Progenitor cell of endocrine pancreas (in vitro differentiated cells): Measurements from ENCODE around the gene RNASET2. TPM values are rescaled to one million over a fixed set of nuclear protein-coding genes. Genes with fewer than 3 reads are reported as not detected.
"Not testable (repeated sequence)": the region's sequence is repeated elsewhere in the genome, so short reads cannot be mapped to it uniquely, and the experiment has no call there.

Experiments
- DNase-seq: peaks from one replicate; pipeline ENCODE4 v3.0.0; 2021; ENCODE audit warnings: low spot score; ENCODE audit not compliant: unreplicated experiment
- H3K27ac Mint-ChIP-seq: 2 replicates; pipeline ENCODE4 v1.8.0; 2021; ENCODE audit warnings: mild to moderate bottlenecking, moderate library complexity, mixed read lengths
- H3K27me3 Mint-ChIP-seq: 2 replicates; pipeline ENCODE4 v1.8.0; 2021; ENCODE audit warnings: mixed read lengths
- H3K36me3 Mint-ChIP-seq: 2 replicates; pipeline ENCODE4 v1.8.0; 2022; ENCODE audit warnings: mixed read lengths; ENCODE audit not compliant: insufficient read depth
- H3K4me1 Mint-ChIP-seq: 2 replicates; pipeline ENCODE4 v1.8.0; 2021; ENCODE audit warnings: low read depth, mixed read lengths
- H3K4me3 Mint-ChIP-seq: 2 replicates; pipeline ENCODE4 v1.8.0; 2021; ENCODE audit warnings: low read depth, mild to moderate bottlenecking, moderate library complexity, mixed read lengths
- H3K9me3 Mint-ChIP-seq: 2 replicates; pipeline ENCODE4 v1.8.0; 2021; ENCODE audit warnings: low read depth, mixed read lengths
- CTCF ChIP-seq: fragments of 200-600 bp; sonication (generic); IDR thresholded peaks from one replicate; pipeline ENCODE4 v1.5.0; 2021; ENCODE audit warnings: antibody characterized with exemption, mild to moderate bottlenecking; ENCODE audit not compliant: unreplicated experiment
- total RNA-seq: library from RNA; stranded (reverse); gene quantifications from 2 replicates; pipeline ENCODE4 v1.2.1, GENCODE V29; 2021

Gene RNASET2
- total RNA-seq, 1 donor from 2014 or later = 27.9 TPM

GRCh38 chr6:166901626-166902025, 54.7 kb downstream of the RNASET2 start:
- H3K27me3 Mint-ChIP-seq = peaks cover 11% of the 10 kb centered on the region
- no peak for TF ChIP-seq CTCF
- DNase-seq = no peak
- no peaks in the 10 kb centered on the region for H3K4me1 Mint-ChIP-seq
- H3K27ac Mint-ChIP-seq = no peak overlapping the region
- no peak overlapping the region for H3K4me3 Mint-ChIP-seq
- peaks cover 12% of the 10 kb centered on the region for H3K9me3 Mint-ChIP-seq
- peaks cover 3% of the 10 kb centered on the region for H3K36me3 Mint-ChIP-seq

- Mint-ChIP-seq H3K27ac (no peak overlapping the region), H3K4me1 (no peaks in the 10 kb centered on the region), H3K27me3 (peaks cover 11% of the 10 kb centered on the region), H3K36me3 (peaks cover 3% of the 10 kb centered on the region), H3K4me3 (no peak overlapping the region), H3K9me3 (peaks cover 12% of the 10 kb centered on the region)
- TF ChIP-seq CTCF = no peak
- DNase-seq = no peak
Measured at GRCh38 chr6:166900956-166901607, 55.3 kb downstream of the RNASET2 start.

- H3K27me3 Mint-ChIP-seq = peaks cover 11% of the 10 kb centered on the region
- H3K9me3 Mint-ChIP-seq = peaks cover 12% of the 10 kb centered on the region
- H3K4me3 Mint-ChIP-seq = no peak overlapping the region
- H3K4me1 Mint-ChIP-seq = no peaks in the 10 kb centered on the region
- H3K36me3 Mint-ChIP-seq = peaks cover 3% of the 10 kb centered on the region
- H3K27ac Mint-ChIP-seq = no peak overlapping the region
- TF ChIP-seq CTCF = no peak
- no peak for DNase-seq
Measured at GRCh38 chr6:166900130-166900708, 56.1 kb downstream of the RNASET2 start.

- no peak for TF ChIP-seq CTCF
- Mint-ChIP-seq H3K4me1 (peaks cover 5% of the 10 kb centered on the region), H3K27ac (no peak overlapping the region), H3K27me3 (peaks cover 11% of the 10 kb centered on the region), H3K36me3 (peaks cover 3% of the 10 kb centered on the region), H3K9me3 (peaks cover 12% of the 10 kb centered on the region), H3K4me3 (no peak overlapping the region)
- no peak for DNase-seq
Measured at GRCh38 chr6:166898910-166899309, 57.4 kb downstream of the RNASET2 start.

GRCh38 chr6:166894614-166895013, 61.7 kb downstream of the RNASET2 start:
- H3K36me3 Mint-ChIP-seq, H3K4me1 Mint-ChIP-seq, H3K9me3 Mint-ChIP-seq, H3K4me3 Mint-ChIP-seq, H3K27me3 Mint-ChIP-seq, H3K27ac Mint-ChIP-seq, DNase-seq: not testable (repeated sequence)

GRCh38 chr6:166892472-166892871, 63.9 kb downstream of the RNASET2 start:
- H3K27ac Mint-ChIP-seq, H3K4me1 Mint-ChIP-seq, DNase-seq, H3K27me3 Mint-ChIP-seq, H3K36me3 Mint-ChIP-seq, H3K4me3 Mint-ChIP-seq: not testable (repeated sequence)
- peaks cover 13% of the 10 kb centered on the region for H3K9me3 Mint-ChIP-seq

GRCh38 chr6:166886773-166887172, 69.6 kb downstream of the RNASET2 start:
- H3K27ac Mint-ChIP-seq, H3K4me3 Mint-ChIP-seq, H3K27me3 Mint-ChIP-seq, H3K4me1 Mint-ChIP-seq, H3K36me3 Mint-ChIP-seq, DNase-seq: not testable (repeated sequence)
- peaks cover 33% of the 10 kb centered on the region for H3K9me3 Mint-ChIP-seq

- peaks cover 30% of the 10 kb centered on the region for H3K9me3 Mint-ChIP-seq
- H3K4me3 Mint-ChIP-seq, DNase-seq, H3K36me3 Mint-ChIP-seq, H3K4me1 Mint-ChIP-seq, H3K27me3 Mint-ChIP-seq, H3K27ac Mint-ChIP-seq: not testable (repeated sequence)
Measured at GRCh38 chr6:166884958-166885357, 71.4 kb downstream of the RNASET2 start.
